ENCODE measurements around the gene H2AZ2.
"Not testable (repeated sequence)": the region's sequence is repeated elsewhere in the genome, so short reads cannot be mapped to it uniquely, and the experiment has no call there.

H2AZ2 gene

GRCh38 chr7:44793919-44794318 is 54.0 kb downstream of the H2AZ2 start:
- H3K4me3 ChIP-seq (ENCODE audit: low read depth, low read length): no peak overlapping the region
- in situ Hi-C loops (cut with HindIII; ENCODE audit: low sequenced_read_pairs): no loop called here
- DNase-seq (ENCODE audit: low read depth, low spot score): no peak
- TF ChIP-seq CTCF (IDR thresholded peaks at IDR 0.05; ENCODE audit: low read depth, low read length): no peak

GRCh38 chr7:44791278-44792219 is 56.3 kb downstream of the H2AZ2 start:
- in situ Hi-C loops (cut with HindIII; ENCODE audit: low sequenced_read_pairs): no loop called here
- peak; percentile 21 for TF ChIP-seq CTCF (IDR thresholded peaks at IDR 0.05; ENCODE audit: low read depth, low read length)
- H3K4me3 ChIP-seq (ENCODE audit: low read depth, low read length): no peak overlapping the region
- peak; percentile 57 for DNase-seq (ENCODE audit: low read depth, low spot score)

- DNase-seq (ENCODE audit: low read depth, low spot score): no peak
- in situ Hi-C loops (cut with HindIII; ENCODE audit: low sequenced_read_pairs): no loop called here
- TF ChIP-seq CTCF (IDR thresholded peaks at IDR 0.05; ENCODE audit: low read depth, low read length): no peak
- no peak overlapping the region for H3K4me3 ChIP-seq (ENCODE audit: low read depth, low read length)
Observed at GRCh38 chr7:44789990-44790389, 57.9 kb downstream of the H2AZ2 start.

- TF ChIP-seq CTCF (IDR thresholded peaks at IDR 0.05; ENCODE audit: low read depth, low read length): no peak
- no peak for DNase-seq (ENCODE audit: low read depth, low spot score)
- in situ Hi-C loops (cut with HindIII; ENCODE audit: low sequenced_read_pairs): no loop called here
- no peak overlapping the region for H3K4me3 ChIP-seq (ENCODE audit: low read depth, low read length)
Observed at GRCh38 chr7:44787762-44788161, 60.1 kb downstream of the H2AZ2 start.

- in situ Hi-C loops (cut with HindIII; ENCODE audit: low sequenced_read_pairs): no loop called here
- no peak for TF ChIP-seq CTCF (IDR thresholded peaks at IDR 0.05; ENCODE audit: low read depth, low read length)
- DNase-seq (ENCODE audit: low read depth, low spot score): no peak
- H3K4me3 ChIP-seq (ENCODE audit: low read depth, low read length): no peak overlapping the region
Observed at GRCh38 chr7:44787041-44787440, 60.8 kb downstream of the H2AZ2 start.

GRCh38 chr7:44785218-44785617 is 62.7 kb downstream of the H2AZ2 start:
- in situ Hi-C loops (cut with HindIII; ENCODE audit: low sequenced_read_pairs); H3K4me3 ChIP-seq (ENCODE audit: low read depth, low read length); DNase-seq (ENCODE audit: low read depth, low spot score): not testable (repeated sequence)

- no peak for TF ChIP-seq CTCF (IDR thresholded peaks at IDR 0.05; ENCODE audit: low read depth, low read length)
- H3K4me3 ChIP-seq (ENCODE audit: low read depth, low read length): no peak overlapping the region
- no peak for DNase-seq (ENCODE audit: low read depth, low spot score)
- in situ Hi-C loops (cut with HindIII; ENCODE audit: low sequenced_read_pairs): no loop called here
Observed at GRCh38 chr7:44784364-44784763, 63.5 kb downstream of the H2AZ2 start.
